Measurements from ENCODE around the gene ZBTB20. TPM values are rescaled to one million over a fixed set of nuclear protein-coding genes. Genes with fewer than 3 reads are reported as not detected.

Gene ZBTB20
- total RNA-seq, 3 donors from 2014 or later (not counting 1 experiment from before 2014, with no cell fraction given) = 52.7 to 58.3 (median 55.9) TPM

DNA sequence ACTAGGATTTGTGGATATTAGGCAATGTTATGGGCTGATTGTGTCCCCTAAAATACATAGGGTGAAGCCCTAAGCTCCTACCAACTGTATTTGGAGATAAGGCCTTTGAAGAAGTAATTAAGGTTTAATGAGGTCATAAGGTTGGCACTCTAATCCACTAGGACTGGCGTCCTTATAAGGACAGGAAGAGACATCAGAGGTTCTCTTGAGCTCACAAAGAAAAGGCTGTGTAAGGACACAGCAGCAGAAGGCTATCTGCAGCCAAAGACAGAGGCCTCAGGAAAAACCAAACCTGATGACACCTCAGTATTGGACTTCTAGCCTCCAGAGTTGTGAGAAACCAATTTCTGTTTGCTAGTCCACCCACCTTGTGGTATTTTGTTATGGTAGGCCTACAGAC, 416.7 kb downstream of the ZBTB20 start:
- no peaks in the 10 kb centered on the region for H3K36me3 Mint-ChIP-seq
- H3K27me3 Mint-ChIP-seq (ENCODE audit: low read depth in 2 of 2) = no peaks in the 10 kb centered on the region
- TF ChIP-seq CTCF (IDR thresholded peaks at IDR 0.05) = no peak
- no peaks in the 10 kb centered on the region for H3K9me3 Mint-ChIP-seq
- no peak overlapping the region for H3K27ac Mint-ChIP-seq
- Histone ChIP-seq H3K27ac (ENCODE audit: low read length) (no peak overlapping the region), H3K27me3 (ENCODE audit: control insufficient read depth, insufficient read depth, low read length) (no peaks in the 10 kb centered on the region), H3K4me1 (ENCODE audit: control insufficient read depth, insufficient read depth, low read length) (no peaks in the 10 kb centered on the region), H3K36me3 (ENCODE audit: control insufficient read depth, insufficient read depth, low read length) (no peaks in the 10 kb centered on the region), H3K9me3 (ENCODE audit: control insufficient read depth, insufficient read depth, low read length) (no peaks in the 10 kb centered on the region), H3K4me3 (ENCODE audit: low read length) (no peak overlapping the region)
- no peaks in the 10 kb centered on the region for H3K4me1 Mint-ChIP-seq
- intact Hi-C loops (cut with micrococcal nuclease) = no loop called here
- ATAC-seq (no peak), DNase-seq (no peak)
- H3K4me3 Mint-ChIP-seq = no peak overlapping the region
- 88% methylated on average over 1 of the region's 1 CpG for WGBS (ENCODE audit: insufficient coverage)

- DNase-seq = no peak
- Histone ChIP-seq H3K4me3 (ENCODE audit: low read length) (no peak overlapping the region), H3K27ac (ENCODE audit: low read length) (no peak overlapping the region), H3K9me3 (ENCODE audit: control insufficient read depth, insufficient read depth, low read length) (no peaks in the 10 kb centered on the region), H3K36me3 (ENCODE audit: control insufficient read depth, insufficient read depth, low read length) (no peaks in the 10 kb centered on the region), H3K27me3 (ENCODE audit: control insufficient read depth, insufficient read depth, low read length) (no peaks in the 10 kb centered on the region), H3K4me1 (ENCODE audit: control insufficient read depth, insufficient read depth, low read length) (no peaks in the 10 kb centered on the region)
- intact Hi-C loops (cut with micrococcal nuclease) = no loop called here
- Mint-ChIP-seq H3K27me3 (ENCODE audit: low read depth in 2 of 2) (no peaks in the 10 kb centered on the region), H3K36me3 (no peaks in the 10 kb centered on the region), H3K4me1 (no peaks in the 10 kb centered on the region), H3K27ac (peak overlapping the region in 1 of 2 donors; percentile 22), H3K4me3 (no peak overlapping the region), H3K9me3 (no peaks in the 10 kb centered on the region)
- WGBS (ENCODE audit: insufficient coverage) = 22% methylated on average over 1 of the region's 1 CpG
- no peak for TF ChIP-seq CTCF (IDR thresholded peaks at IDR 0.05)
- ATAC-seq = no peak
Measured at GRCh38 chr3:114727373-114727772, 419.7 kb downstream of the ZBTB20 start.

GRCh38 chr3:114725966-114726365, 421.1 kb downstream of the ZBTB20 start:
- peaks cover 4 to 6% of the 10 kb centered on the region in 2 donors for H3K4me1 Mint-ChIP-seq
- H3K9me3 Mint-ChIP-seq = no peaks in the 10 kb centered on the region
- intact Hi-C loops (cut with micrococcal nuclease) = no loop called here
- H3K4me3 ChIP-seq (ENCODE audit: low read length) = no peak overlapping the region
- no peak for TF ChIP-seq CTCF (IDR thresholded peaks at IDR 0.05)
- no peaks in the 10 kb centered on the region for H3K36me3 Mint-ChIP-seq
- no peaks in the 10 kb centered on the region for H3K27me3 ChIP-seq (ENCODE audit: control insufficient read depth, insufficient read depth, low read length)
- no peak overlapping the region for H3K4me3 Mint-ChIP-seq
- H3K4me1 ChIP-seq (ENCODE audit: control insufficient read depth, insufficient read depth, low read length) = no peaks in the 10 kb centered on the region
- H3K9me3 ChIP-seq (ENCODE audit: control insufficient read depth, insufficient read depth, low read length) = no peaks in the 10 kb centered on the region
- no peaks in the 10 kb centered on the region for H3K27me3 Mint-ChIP-seq (ENCODE audit: low read depth in 2 of 2)
- H3K27ac Mint-ChIP-seq = no peak overlapping the region
- no peaks in the 10 kb centered on the region for H3K36me3 ChIP-seq (ENCODE audit: control insufficient read depth, insufficient read depth, low read length)
- no peak overlapping the region for H3K27ac ChIP-seq (ENCODE audit: low read length)
- no peak for DNase-seq
- 97% methylated on average over 3 of the region's 3 CpGs for WGBS (ENCODE audit: insufficient coverage)
- ATAC-seq = no peak

- Mint-ChIP-seq H3K27ac (no peak overlapping the region), H3K9me3 (no peaks in the 10 kb centered on the region), H3K27me3 (ENCODE audit: low read depth in 2 of 2) (no peaks in the 10 kb centered on the region), H3K36me3 (no peaks in the 10 kb centered on the region), H3K4me3 (no peak overlapping the region), H3K4me1 (peaks cover 12 to 13% of the 10 kb centered on the region in 2 donors)
- Histone ChIP-seq H3K4me3 (ENCODE audit: low read length) (no peak overlapping the region), H3K4me1 (ENCODE audit: control insufficient read depth, insufficient read depth, low read length) (no peaks in the 10 kb centered on the region), H3K27ac (ENCODE audit: low read length) (no peak overlapping the region), H3K9me3 (ENCODE audit: control insufficient read depth, insufficient read depth, low read length) (no peaks in the 10 kb centered on the region), H3K27me3 (ENCODE audit: control insufficient read depth, insufficient read depth, low read length) (no peaks in the 10 kb centered on the region), H3K36me3 (ENCODE audit: control insufficient read depth, insufficient read depth, low read length) (no peaks in the 10 kb centered on the region)
- ATAC-seq (no peak), DNase-seq (no peak)
- no peak for TF ChIP-seq CTCF (IDR thresholded peaks at IDR 0.05)
- WGBS (ENCODE audit: insufficient coverage) = 70% methylated on average over 1 of the region's 1 CpG
- intact Hi-C loops (cut with micrococcal nuclease) = no loop called here
Measured at GRCh38 chr3:114722530-114722929, 424.6 kb downstream of the ZBTB20 start.
